Measurements from ENCODE around the gene SLC10A7.

SLC10A7 gene

GRCh38 chr4:146520896-146521540, 722 bp downstream of the SLC10A7 start:
- Histone ChIP-seq H3K9me3 (ENCODE audit: control insufficient read depth, low read depth, low read length) (no peaks in the 10 kb centered on the region), H3K27me3 (ENCODE audit: control insufficient read depth, insufficient read depth, low read length) (peaks cover 36% of the 10 kb centered on the region), H3K36me3 (ENCODE audit: control insufficient read depth, low read depth, low read length) (no peaks in the 10 kb centered on the region), H3K27ac (ENCODE audit: low read length) (no peak overlapping the region), H3K4me1 (ENCODE audit: control insufficient read depth, low read depth, low read length) (no peaks in the 10 kb centered on the region), H3K4me3 (ENCODE audit: low read length) (peak overlapping the region; percentile 93), H3K9ac (ENCODE audit: low read length) (peak overlapping the region; percentile 37)

GRCh38 chr4:146514651-146515357, 6.9 kb downstream of the SLC10A7 start:
- H3K27ac ChIP-seq (ENCODE audit: low read length): no peak overlapping the region
- peaks cover 6% of the 10 kb centered on the region for H3K27me3 ChIP-seq (ENCODE audit: control insufficient read depth, insufficient read depth, low read length)
- no peak overlapping the region for H3K4me3 ChIP-seq (ENCODE audit: low read length)
- H3K9me3 ChIP-seq (ENCODE audit: control insufficient read depth, low read depth, low read length): no peaks in the 10 kb centered on the region
- no peaks in the 10 kb centered on the region for H3K36me3 ChIP-seq (ENCODE audit: control insufficient read depth, low read depth, low read length)
- no peak overlapping the region for H3K9ac ChIP-seq (ENCODE audit: low read length)
- no peaks in the 10 kb centered on the region for H3K4me1 ChIP-seq (ENCODE audit: control insufficient read depth, low read depth, low read length)

- H3K27ac ChIP-seq (ENCODE audit: low read length): no peak overlapping the region
- H3K9ac ChIP-seq (ENCODE audit: low read length): no peak overlapping the region
- H3K27me3 ChIP-seq (ENCODE audit: control insufficient read depth, insufficient read depth, low read length): no peaks in the 10 kb centered on the region
- H3K36me3 ChIP-seq (ENCODE audit: control insufficient read depth, low read depth, low read length): no peaks in the 10 kb centered on the region
- H3K9me3 ChIP-seq (ENCODE audit: control insufficient read depth, low read depth, low read length): no peaks in the 10 kb centered on the region
- no peaks in the 10 kb centered on the region for H3K4me1 ChIP-seq (ENCODE audit: control insufficient read depth, low read depth, low read length)
- no peak overlapping the region for H3K4me3 ChIP-seq (ENCODE audit: low read length)
Observed at GRCh38 chr4:146513548-146513947, 8.2 kb downstream of the SLC10A7 start.

GRCh38 chr4:146511381-146511780, 10.4 kb downstream of the SLC10A7 start:
- Histone ChIP-seq H3K27ac (ENCODE audit: low read length) (no peak overlapping the region), H3K9me3 (ENCODE audit: control insufficient read depth, low read depth, low read length) (no peaks in the 10 kb centered on the region), H3K4me3 (ENCODE audit: low read length) (no peak overlapping the region), H3K27me3 (ENCODE audit: control insufficient read depth, insufficient read depth, low read length) (no peaks in the 10 kb centered on the region), H3K36me3 (ENCODE audit: control insufficient read depth, low read depth, low read length) (no peaks in the 10 kb centered on the region), H3K9ac (ENCODE audit: low read length) (no peak overlapping the region), H3K4me1 (ENCODE audit: control insufficient read depth, low read depth, low read length) (no peaks in the 10 kb centered on the region)

- no peaks in the 10 kb centered on the region for H3K27me3 ChIP-seq (ENCODE audit: control insufficient read depth, insufficient read depth, low read length)
- H3K4me1 ChIP-seq (ENCODE audit: control insufficient read depth, low read depth, low read length): no peaks in the 10 kb centered on the region
- no peaks in the 10 kb centered on the region for H3K9me3 ChIP-seq (ENCODE audit: control insufficient read depth, low read depth, low read length)
- no peak overlapping the region for H3K27ac ChIP-seq (ENCODE audit: low read length)
- H3K9ac ChIP-seq (ENCODE audit: low read length): no peak overlapping the region
- no peak overlapping the region for H3K4me3 ChIP-seq (ENCODE audit: low read length)
- no peaks in the 10 kb centered on the region for H3K36me3 ChIP-seq (ENCODE audit: control insufficient read depth, low read depth, low read length)
Observed at GRCh38 chr4:146510942-146511341, 10.8 kb downstream of the SLC10A7 start.

DNA sequence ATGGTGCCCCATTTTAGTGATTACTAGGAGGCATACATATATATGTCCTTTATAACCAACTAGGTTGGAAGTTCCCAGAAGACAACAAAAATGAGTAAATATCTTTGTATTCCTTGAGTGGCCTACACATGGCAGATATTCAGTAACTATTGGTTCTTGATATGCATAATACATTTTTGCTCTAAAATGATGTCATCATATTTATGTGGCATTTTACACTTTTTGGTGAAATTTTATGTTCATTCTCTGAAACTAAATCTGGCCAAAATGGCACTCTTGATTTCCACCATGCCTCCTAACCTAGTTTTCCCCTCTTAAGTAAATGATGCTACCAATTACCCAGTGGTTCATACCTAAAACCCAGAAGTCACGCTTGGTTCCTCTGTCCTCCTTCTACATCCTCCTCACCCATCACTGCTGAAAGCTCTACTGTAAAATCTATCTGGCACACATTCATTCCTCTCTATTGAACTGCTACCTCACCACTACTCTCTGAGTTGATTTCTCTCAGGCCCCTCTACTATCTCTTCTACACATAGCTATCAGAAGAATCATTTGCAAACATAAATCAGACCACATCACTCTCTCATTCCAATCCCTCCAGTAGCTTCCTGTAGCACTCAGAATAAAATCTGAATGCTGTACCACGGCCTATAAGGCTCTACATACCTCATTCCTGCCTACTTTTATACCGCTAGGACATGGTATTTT, 13.4 kb downstream of the SLC10A7 start:
- no peaks in the 10 kb centered on the region for H3K4me1 ChIP-seq (ENCODE audit: control insufficient read depth, low read depth, low read length)
- H3K9me3 ChIP-seq (ENCODE audit: control insufficient read depth, low read depth, low read length): no peaks in the 10 kb centered on the region
- H3K9ac ChIP-seq (ENCODE audit: low read length): no peak overlapping the region
- no peak overlapping the region for H3K27ac ChIP-seq (ENCODE audit: low read length)
- H3K27me3 ChIP-seq (ENCODE audit: control insufficient read depth, insufficient read depth, low read length): no peaks in the 10 kb centered on the region
- no peak overlapping the region for H3K4me3 ChIP-seq (ENCODE audit: low read length)
- H3K36me3 ChIP-seq (ENCODE audit: control insufficient read depth, low read depth, low read length): no peaks in the 10 kb centered on the region

DNA sequence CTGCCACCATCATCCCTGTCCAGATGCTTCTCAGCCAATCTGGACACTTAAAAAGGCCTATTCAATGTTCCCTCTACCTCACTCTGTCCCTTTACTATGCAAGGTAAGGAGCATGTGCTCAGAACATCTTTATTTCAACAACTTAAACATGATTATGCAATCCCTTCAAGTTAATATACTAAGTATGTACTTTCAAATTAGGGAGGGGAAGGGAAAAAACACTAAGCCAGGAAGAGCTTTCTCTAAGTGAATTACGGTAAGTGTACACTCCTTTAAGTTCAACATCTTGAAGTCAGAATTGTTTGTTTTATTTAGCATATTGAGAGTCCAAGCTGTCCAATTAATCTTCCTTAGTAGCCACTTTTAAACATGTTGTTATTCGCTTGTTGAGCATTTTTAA, 14.1 kb downstream of the SLC10A7 start:
- no peak overlapping the region for H3K4me3 ChIP-seq (ENCODE audit: low read length)
- H3K4me1 ChIP-seq (ENCODE audit: control insufficient read depth, low read depth, low read length): no peaks in the 10 kb centered on the region
- H3K27ac ChIP-seq (ENCODE audit: low read length): no peak overlapping the region
- H3K36me3 ChIP-seq (ENCODE audit: control insufficient read depth, low read depth, low read length): no peaks in the 10 kb centered on the region
- no peak overlapping the region for H3K9ac ChIP-seq (ENCODE audit: low read length)
- no peaks in the 10 kb centered on the region for H3K27me3 ChIP-seq (ENCODE audit: control insufficient read depth, insufficient read depth, low read length)
- H3K9me3 ChIP-seq (ENCODE audit: control insufficient read depth, low read depth, low read length): no peaks in the 10 kb centered on the region

- Histone ChIP-seq H3K36me3 (ENCODE audit: control insufficient read depth, low read depth, low read length) (no peaks in the 10 kb centered on the region), H3K27me3 (ENCODE audit: control insufficient read depth, insufficient read depth, low read length) (no peaks in the 10 kb centered on the region)
Observed at GRCh38 chr4:146506272-146506671, 15.5 kb downstream of the SLC10A7 start.

GRCh38 chr4:146500216-146500615, 21.5 kb downstream of the SLC10A7 start:
- no peak overlapping the region for H3K4me3 ChIP-seq (ENCODE audit: low read length)
- no peak overlapping the region for H3K27ac ChIP-seq (ENCODE audit: low read length)
- no peaks in the 10 kb centered on the region for H3K27me3 ChIP-seq (ENCODE audit: control insufficient read depth, insufficient read depth, low read length)
- H3K4me1 ChIP-seq (ENCODE audit: control insufficient read depth, low read depth, low read length): no peaks in the 10 kb centered on the region
- H3K36me3 ChIP-seq (ENCODE audit: control insufficient read depth, low read depth, low read length): no peaks in the 10 kb centered on the region
- H3K9me3 ChIP-seq (ENCODE audit: control insufficient read depth, low read depth, low read length): no peaks in the 10 kb centered on the region
- no peak overlapping the region for H3K9ac ChIP-seq (ENCODE audit: low read length)

More at GRCh38 chr4:146506272-146506671, 15.5 kb downstream of the SLC10A7 start:
- Histone ChIP-seq H3K9me3 (ENCODE audit: control insufficient read depth, low read depth, low read length) (no peaks in the 10 kb centered on the region), H3K4me3 (ENCODE audit: low read length) (no peak overlapping the region), H3K27ac (ENCODE audit: low read length) (no peak overlapping the region), H3K9ac (ENCODE audit: low read length) (no peak overlapping the region), H3K4me1 (ENCODE audit: control insufficient read depth, low read depth, low read length) (no peaks in the 10 kb centered on the region)

DNA sequence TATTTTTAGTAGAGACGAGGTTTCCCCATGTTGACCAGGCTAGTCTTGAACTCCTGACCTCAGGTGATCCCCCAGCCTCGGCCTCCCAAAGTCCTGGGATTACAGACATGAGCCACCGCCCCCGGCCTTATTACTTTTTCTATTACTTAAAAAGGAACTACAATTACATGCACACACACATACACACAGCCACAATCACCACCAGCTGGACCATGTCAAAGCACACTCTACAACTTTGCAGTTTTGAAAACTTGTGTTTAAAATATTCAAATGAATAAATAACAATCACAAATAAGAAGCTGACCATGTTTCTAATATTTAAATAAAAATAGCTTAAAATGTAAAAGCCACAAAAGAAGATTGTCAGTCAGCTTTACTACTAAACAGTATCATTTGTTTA, 23.4 kb downstream of the SLC10A7 start:
- no peaks in the 10 kb centered on the region for H3K9me3 ChIP-seq (ENCODE audit: control insufficient read depth, low read depth, low read length)
- H3K4me1 ChIP-seq (ENCODE audit: control insufficient read depth, low read depth, low read length): no peaks in the 10 kb centered on the region
- no peak overlapping the region for H3K9ac ChIP-seq (ENCODE audit: low read length)
- H3K36me3 ChIP-seq (ENCODE audit: control insufficient read depth, low read depth, low read length): no peaks in the 10 kb centered on the region
- H3K27me3 ChIP-seq (ENCODE audit: control insufficient read depth, insufficient read depth, low read length): no peaks in the 10 kb centered on the region
- no peak overlapping the region for H3K27ac ChIP-seq (ENCODE audit: low read length)
- no peak overlapping the region for H3K4me3 ChIP-seq (ENCODE audit: low read length)

GRCh38 chr4:146495269-146495668, 26.5 kb downstream of the SLC10A7 start:
- no peaks in the 10 kb centered on the region for H3K27me3 ChIP-seq (ENCODE audit: control insufficient read depth, insufficient read depth, low read length)
- no peak overlapping the region for H3K4me3 ChIP-seq (ENCODE audit: low read length)

More at GRCh38 chr4:146495269-146495668, 26.5 kb downstream of the SLC10A7 start:
- no peak overlapping the region for H3K9ac ChIP-seq (ENCODE audit: low read length)
- H3K9me3 ChIP-seq (ENCODE audit: control insufficient read depth, low read depth, low read length): no peaks in the 10 kb centered on the region
- H3K27ac ChIP-seq (ENCODE audit: low read length): no peak overlapping the region
- H3K4me1 ChIP-seq (ENCODE audit: control insufficient read depth, low read depth, low read length): no peaks in the 10 kb centered on the region
- H3K36me3 ChIP-seq (ENCODE audit: control insufficient read depth, low read depth, low read length): no peaks in the 10 kb centered on the region
